HepG2 (cell line): ENCODE measurements around the gene SQSTM1. TPM values are rescaled to one million over a fixed set of nuclear protein-coding genes. Genes with fewer than 3 reads are reported as not detected.

ENCODE experiments used
- ATAC-seq: fragments of 200-7000 bp; cut with Tn5 transposase; 3 replicates; pipeline ENCODE4 v1.9.1; 2020; ENCODE audit warnings: mild to moderate bottlenecking, moderate library complexity
- BruUV-seq: library from RNA; stranded (reverse); fragments of 400-500 nt; replicated peaks from 2 replicates; lab custom pipeline; 2021; lab: Mats Ljungman, UMichigan
- CTCF ChIA-PET: fragments of 300-600 bp; formaldehyde crosslinking; extraction: SDS; loops from one replicate; lab custom pipeline; 2021; ENCODE audit warnings: low total read pairs, inconsistent platforms, low intra/inter-chr PET ratio; lab: Yijun Ruan, JAX
- POLR2A ChIA-PET: fragments of 350-600 bp; sonication (Branson Sonifier 250); formaldehyde crosslinking; loops from one replicate; lab custom pipeline; 2020; ENCODE audit warnings: antibody characterized with exemption, inconsistent platforms; lab: Yijun Ruan, JAX
- DNase-seq: peaks from one replicate; pipeline ENCODE4 v3.0.0-alpha.2; 2015; ENCODE audit warnings: low spot score
- FAIRE-seq: peaks from 3 replicates; lab custom pipeline; 2011; peaks lifted over from hg19 to GRCh38; lab: Jason Lieb, UNC
- H2AFZ ChIP-seq: one replicate; pipeline ENCODE4 v1.6.1; 2011; ENCODE audit warnings: low read length, inconsistent platforms
- H3K27ac ChIP-seq: fragments of 300-600 bp; 3 replicates; pipeline ENCODE4 v1.8.0; 2011; ENCODE audit warnings: mixed run types, mild to moderate bottlenecking, mixed read lengths, low read length, inconsistent platforms; ENCODE audit not compliant: insufficient read depth; ENCODE audit errors: extremely low read length
- H3K27me3 ChIP-seq, 2 experiments: fragments of 200-600 bp in 1 of 2; 2 replicates in 1 of 2; 3 replicates in 1 of 2; pipeline versions ENCODE4 v1.6.0 to v1.8.0; 2011; ENCODE audit warnings: low read length in 2 of 2, mild to moderate bottlenecking in 2 of 2, moderate library complexity in 2 of 2, inconsistent platforms in 1 of 2; ENCODE audit not compliant: insufficient read depth in 2 of 2, control insufficient read depth in 1 of 2
- H3K36me3 ChIP-seq, 2 experiments: fragments of 200-600 bp in 1 of 2; replicated peaks in 1 of 2; 2 replicates in 1 of 2; 3 replicates in 1 of 2; pipeline versions ENCODE4 v1.5.1 to v1.8.0; 2011; ENCODE audit warnings: low read length in 2 of 2, inconsistent platforms in 1 of 2; ENCODE audit not compliant: insufficient read depth in 2 of 2, control insufficient read depth in 1 of 2
- H3K4me1 ChIP-seq: 2 replicates; pipeline ENCODE4 v1.5.1; 2012; ENCODE audit warnings: low read length, inconsistent platforms; ENCODE audit not compliant: insufficient read depth
- H3K4me2 ChIP-seq: 2 replicates; pipeline ENCODE4 v1.6.0; 2011; ENCODE audit warnings: low read depth, low read length, inconsistent platforms
- H3K4me3 ChIP-seq, 3 experiments: fragments of 200-600 bp in 1 of 3; sonication (generic), shearing (Covaris generic) in 1 of 3; replicated peaks in 1 of 3; 2 replicates each; pipeline ENCODE4 v1.5.1; 2011 to 2016; ENCODE audit warnings: low read length in 3 of 3, inconsistent platforms in 2 of 3, low read depth in 2 of 3, mild to moderate bottlenecking in 2 of 3, control low read depth in 1 of 3, mixed read lengths in 1 of 3; ENCODE audit not compliant: insufficient read depth in 1 of 3
- H3K79me2 ChIP-seq: one replicate; pipeline ENCODE4 v1.6.1; 2011; ENCODE audit warnings: low read length, inconsistent platforms; ENCODE audit not compliant: insufficient read depth
- H3K9ac ChIP-seq: 2 replicates; pipeline ENCODE4 v1.6.0; 2011; ENCODE audit warnings: mild to moderate bottlenecking, low read depth, low read length, inconsistent platforms; ENCODE audit not compliant: insufficient read depth
- H3K9me3 ChIP-seq: 2 replicates; pipeline ENCODE4 v1.5.1; 2012; ENCODE audit warnings: mild to moderate bottlenecking, low read length
- H4K20me1 ChIP-seq: 2 replicates; pipeline ENCODE4 v1.6.0; 2011; ENCODE audit warnings: inconsistent platforms, mild to moderate bottlenecking, low read length, moderate library complexity; ENCODE audit not compliant: insufficient read depth
- ATF7 ChIP-seq, 2 experiments: fragments of 450-650 bp in 1 of 2; sonication (generic) in 1 of 2; formaldehyde crosslinking in 1 of 2; IDR thresholded peaks; 2 replicates each; pipeline versions ENCODE4 v1.4.0 to v1.6.1; 2016 to 2020; ENCODE audit warnings: antibody characterized with exemption in 1 of 2, mild to moderate bottlenecking in 1 of 2, missing genetic modification reagents in 1 of 2
- CERS6 ChIP-seq: sonication (generic); formaldehyde crosslinking; IDR thresholded peaks from 2 replicates; pipeline ENCODE4 v1.5.0; 2020; ENCODE audit warnings: missing genetic modification reagents
- ELF3 ChIP-seq: IDR thresholded peaks from 2 replicates; pipeline ENCODE4 v1.6.1; 2016; ENCODE audit warnings: missing genetic modification reagents, missing compliant biosample characterization
- HNRNPLL ChIP-seq: fragments of 200-400 bp; formaldehyde crosslinking; IDR thresholded peaks from 2 replicates; pipeline ENCODE4 v1.6.1; 2017; ENCODE audit warnings: mild to moderate bottlenecking, low read depth, low read length; ENCODE audit not compliant: poor library complexity, severe bottlenecking
- IKZF5 ChIP-seq: IDR thresholded peaks from 2 replicates; pipeline ENCODE4 v1.6.1; 2018; ENCODE audit warnings: missing genetic modification reagents, mild to moderate bottlenecking, missing compliant biosample characterization
- ZBTB33 ChIP-seq: sonication (generic); formaldehyde crosslinking; IDR thresholded peaks from 2 replicates; pipeline ENCODE4 v1.4.0; 2020; ENCODE audit warnings: missing genetic modification reagents
- WGBS: methylation state at CpG from one replicate; pipeline ENCODE4 v1.1.6; 2017; ENCODE audit warnings: low lambda C conversion rate; 5-methylcytosine and 5-hydroxymethylcytosine counted together
- in situ Hi-C: cut with HindIII; loops from 2 replicates; pipeline ENCODE4 v1.10.0; 2017; ENCODE audit warnings: low pct_unique_long_range_greater_than_20kb; ENCODE audit not compliant: extremely low pct_ligation_motif_present
- intact Hi-C: fragments of 100-400 bp; cut with micrococcal nuclease; formaldehyde crosslinking; loops from one replicate; pipeline ENCODE4 v1.10.0; 2022; ENCODE audit not compliant: unreplicated experiment
- polyA plus RNA-seq, 8 experiments: library from polyadenylated mRNA; depleted of rRNA in 3 of 8; stranded (reverse) in 7 of 8; unstranded in 1 of 8; fragments of >200 nt; fragmentation: Illumina TruSeq in 4 of 8; extraction: Trizol in 4 of 8; gene quantifications; 2 replicates each; pipeline versions ENCODE4 v1.2.1 to v1.2.3, GENCODE V29; 2011 to 2016; ENCODE audit warnings: low read depth in 4 of 8, missing spikeins in 1 of 8, mixed read lengths in 1 of 8; ENCODE audit not compliant: insufficient read depth in 1 of 8
- total RNA-seq, 5 experiments: library from RNA; depleted of rRNA; stranded (reverse); fragments of >200 nt; fragmentation: Illumina TruSeq; extraction: Trizol; gene quantifications; 2 replicates each; pipeline ENCODE4 v1.2.3, GENCODE V29; 2016; ENCODE audit warnings: low read depth in 1 of 5
- TF ChIP-seq, protein P1 (sequence below): sonication (generic); formaldehyde crosslinking; IDR thresholded peaks from 2 replicates; pipeline ENCODE4 v1.5.0; 2020; ENCODE audit warnings: mild to moderate bottlenecking, missing genetic modification reagents
- TF ChIP-seq, protein P2 (sequence below): sonication (generic); formaldehyde crosslinking; conservative IDR thresholded peaks from 2 replicates; pipeline ENCODE4 v1.4.0; 2020; ENCODE audit warnings: missing genetic modification reagents

SQSTM1 gene
- total and polyA plus RNA-seq, 2 of the 13 experiments (the other 11 are each of a cell fraction or from before 2014, with no cell fraction given): 90.9 to 160 TPM

- Histone ChIP-seq H3K27me3 (no peaks in the 10 kb centered on the region), H3K4me2 (no peak overlapping the region), H3K4me3 (no peak overlapping the region), H3K79me2 (peaks cover 5% of the 10 kb centered on the region), H3K9me3 (no peaks in the 10 kb centered on the region), H3K27ac (no peak overlapping the region), H3K36me3 (peaks cover 11 to 19% of the 10 kb centered on the region in 2 experiments; a peak in 4 of 5 replicates), H2AFZ (no peak overlapping the region), H4K20me1 (no peaks in the 10 kb centered on the region), H3K4me1 (peaks cover 30% of the 10 kb centered on the region), H3K9ac (no peak overlapping the region)
- DNase-seq (no peak), FAIRE-seq (no peak), ATAC-seq (no peak)
- 99% methylated on average over 21 of the region's 21 CpGs for WGBS
- in situ Hi-C loops: no loop called here
- CTCF ChIA-PET: no interaction called here
- TF ChIP-seq ELF3 (no peak), HNRNPLL (no peak), ATF7 (IDR thresholded peaks at IDR 0.05) (no peak), ATF7 (CRISPR knock-in tag; IDR thresholded peaks at IDR 0.05) (no peak), CERS6 (no peak), IKZF5 (CRISPR knock-in tag) (no peak), ZBTB33 (0 out of 2 replicates have a peak, but pooled peaks have one; percentile 14)
- TF ChIP-seq, protein P1, sequence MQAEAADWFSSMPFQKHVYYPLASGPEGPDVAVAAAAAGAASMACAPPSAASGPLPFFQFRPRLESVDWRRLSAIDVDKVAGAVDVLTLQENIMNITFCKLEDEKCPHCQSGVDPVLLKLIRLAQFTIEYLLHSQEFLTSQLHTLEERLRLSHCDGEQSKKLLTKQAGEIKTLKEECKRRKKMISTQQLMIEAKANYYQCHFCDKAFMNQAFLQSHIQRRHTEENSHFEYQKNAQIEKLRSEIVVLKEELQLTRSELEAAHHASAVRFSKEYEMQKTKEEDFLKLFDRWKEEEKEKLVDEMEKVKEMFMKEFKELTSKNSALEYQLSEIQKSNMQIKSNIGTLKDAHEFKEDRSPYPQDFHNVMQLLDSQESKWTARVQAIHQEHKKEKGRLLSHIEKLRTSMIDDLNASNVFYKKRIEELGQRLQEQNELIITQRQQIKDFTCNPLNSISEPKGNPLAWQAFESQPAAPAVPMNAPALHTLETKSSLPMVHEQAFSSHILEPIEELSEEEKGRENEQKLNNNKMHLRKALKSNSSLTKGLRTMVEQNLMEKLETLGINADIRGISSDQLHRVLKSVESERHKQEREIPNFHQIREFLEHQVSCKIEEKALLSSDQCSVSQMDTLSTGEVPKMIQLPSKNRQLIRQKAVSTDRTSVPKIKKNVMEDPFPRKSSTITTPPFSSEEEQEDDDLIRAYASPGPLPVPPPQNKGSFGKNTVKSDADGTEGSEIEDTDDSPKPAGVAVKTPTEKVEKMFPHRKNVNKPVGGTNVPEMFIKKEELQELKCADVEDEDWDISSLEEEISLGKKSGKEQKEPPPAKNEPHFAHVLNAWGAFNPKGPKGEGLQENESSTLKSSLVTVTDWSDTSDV: no peak
- TF ChIP-seq, protein P2, sequence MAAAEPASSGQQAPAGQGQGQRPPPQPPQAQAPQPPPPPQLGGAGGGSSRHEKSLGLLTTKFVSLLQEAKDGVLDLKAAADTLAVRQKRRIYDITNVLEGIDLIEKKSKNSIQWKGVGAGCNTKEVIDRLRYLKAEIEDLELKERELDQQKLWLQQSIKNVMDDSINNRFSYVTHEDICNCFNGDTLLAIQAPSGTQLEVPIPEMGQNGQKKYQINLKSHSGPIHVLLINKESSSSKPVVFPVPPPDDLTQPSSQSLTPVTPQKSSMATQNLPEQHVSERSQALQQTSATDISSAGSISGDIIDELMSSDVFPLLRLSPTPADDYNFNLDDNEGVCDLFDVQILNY (CRISPR knock-in tag): no peak
- POLR2A ChIA-PET: interaction anchor here (5.3 kb wide), 1 partner anchor 10 kb away, joined by 115 read pairs; the partner anchor contains the start of gene MGAT4B
- BruUV-seq: no TSS peak
- intact Hi-C loops: no loop called here
Measured at GRCh38 chr5:179815491-179816249, 5.0 kb upstream of the SQSTM1 start.
